GM18508 (cell line): ENCODE measurements around the gene CDKN2C.

Experiments used
- ATAC-seq: cut with Tn5 transposase; IDR thresholded peaks from one replicate; pipeline ENCODE4 v1.9.1; 2021; ENCODE audit warnings: moderate number of reproducible peaks; ENCODE audit not compliant: insufficient read depth, unreplicated experiment

CDKN2C gene

GRCh38 chr1:51009381-51009780, 39.3 kb downstream of the CDKN2C start:
- no peak for ATAC-seq

GRCh38 chr1:51014878-51015277, 44.8 kb downstream of the CDKN2C start:
- no peak for ATAC-seq

- ATAC-seq: no peak
Measured at GRCh38 chr1:51019811-51020210, 49.8 kb downstream of the CDKN2C start.
